Measurements from ENCODE around the gene CAMKMT.

CAMKMT gene

GRCh38 chr2:44689516-44689915, 327.8 kb downstream of the CAMKMT start:
- no peak for DNase-seq (ENCODE audit: low read depth in 3 of 3)

GRCh38 chr2:44691174-44691785, 329.5 kb downstream of the CAMKMT start:
- DNase-seq (ENCODE audit: low read depth in 3 of 3): no peak

DNA sequence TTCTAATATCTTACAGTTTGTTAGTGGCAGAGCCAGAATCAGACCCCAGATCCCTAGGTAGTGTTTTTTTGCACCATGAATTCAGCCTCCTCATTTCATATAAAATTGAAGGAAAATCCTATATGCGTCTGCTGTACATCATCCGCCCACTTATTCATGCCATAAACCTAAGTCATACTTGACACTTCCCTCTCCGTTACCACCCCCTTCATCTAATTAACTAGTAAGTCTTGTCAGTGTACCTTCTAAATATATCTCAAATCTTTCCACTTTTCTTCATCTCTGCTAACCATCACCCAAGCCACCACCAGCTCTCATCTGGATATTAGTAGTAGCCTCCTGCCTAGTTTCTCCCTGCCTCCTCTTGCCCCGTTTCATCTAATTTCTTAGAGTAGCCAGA, 331.1 kb downstream of the CAMKMT start:
- no peak for DNase-seq (ENCODE audit: low read depth in 3 of 3)

DNA sequence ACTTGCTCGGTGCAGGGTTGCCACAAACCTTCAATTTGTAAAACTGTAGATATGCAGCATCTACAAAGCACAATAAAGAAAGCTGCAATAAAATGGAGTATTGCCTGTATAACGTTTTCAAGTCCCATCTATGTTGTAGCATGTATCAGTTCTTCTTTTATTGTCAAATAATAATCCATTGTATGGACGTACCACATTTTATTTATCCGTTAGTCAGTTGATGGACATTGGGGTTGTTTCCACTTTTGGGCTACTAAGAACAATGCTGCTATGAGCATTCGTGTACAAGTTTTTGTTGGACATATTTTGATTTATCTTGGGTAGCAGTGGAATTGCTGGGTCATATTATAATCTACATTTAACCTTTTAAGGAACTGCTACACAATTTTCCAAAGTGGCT, 339.1 kb downstream of the CAMKMT start:
- DNase-seq (ENCODE audit: low read depth in 3 of 3): no peak

DNA sequence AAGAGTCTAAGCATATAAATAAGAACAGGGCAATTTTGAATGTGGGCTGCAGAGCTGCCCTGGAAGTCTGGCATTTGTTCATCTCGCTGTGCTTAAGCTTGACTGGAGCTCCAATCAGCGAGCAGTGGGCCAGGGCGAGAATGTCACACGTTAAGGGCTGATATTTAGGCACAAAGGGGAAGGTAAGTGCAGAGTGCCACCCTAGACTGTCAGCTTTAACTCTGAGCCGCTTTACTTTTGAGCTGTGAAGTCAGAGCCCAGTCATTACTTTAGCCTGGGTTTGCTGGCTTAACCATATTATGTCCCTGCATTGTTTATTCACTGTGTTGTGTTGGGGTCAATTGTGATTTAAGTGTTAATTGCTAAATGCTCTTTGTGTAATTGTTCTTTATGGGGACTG, 343.6 kb downstream of the CAMKMT start:
- no peak for DNase-seq (ENCODE audit: low read depth in 3 of 3)

DNA sequence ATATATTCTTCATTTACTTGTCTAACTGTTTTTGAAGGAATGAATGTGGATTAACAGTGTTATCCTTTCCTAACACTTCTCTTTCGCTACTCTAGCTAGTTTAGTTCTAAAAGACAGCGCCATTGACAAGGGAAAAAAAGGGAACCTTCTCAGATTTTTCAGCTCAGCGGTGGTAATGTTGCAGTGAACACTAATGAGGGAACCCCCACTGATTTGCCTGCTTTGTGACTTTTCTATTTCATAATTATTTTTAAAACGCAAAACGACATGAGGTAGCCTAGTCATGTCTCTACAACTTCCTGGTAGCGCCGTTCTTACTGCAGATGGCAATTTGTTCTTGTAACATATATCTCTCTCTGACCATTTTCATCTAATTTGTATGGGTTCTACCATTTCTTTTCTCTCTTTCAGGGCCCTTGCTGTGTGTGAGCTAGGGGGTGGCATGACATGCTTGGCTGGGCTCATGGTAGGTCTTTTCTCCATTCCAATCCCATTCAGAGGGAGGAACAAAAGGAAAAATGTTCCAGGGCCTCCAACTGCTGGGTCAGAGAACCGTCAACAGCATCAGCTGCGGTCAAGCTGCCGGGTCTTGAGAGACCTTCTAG, 344.2 kb downstream of the CAMKMT start:
- no peak for DNase-seq (ENCODE audit: low read depth in 3 of 3)

DNA sequence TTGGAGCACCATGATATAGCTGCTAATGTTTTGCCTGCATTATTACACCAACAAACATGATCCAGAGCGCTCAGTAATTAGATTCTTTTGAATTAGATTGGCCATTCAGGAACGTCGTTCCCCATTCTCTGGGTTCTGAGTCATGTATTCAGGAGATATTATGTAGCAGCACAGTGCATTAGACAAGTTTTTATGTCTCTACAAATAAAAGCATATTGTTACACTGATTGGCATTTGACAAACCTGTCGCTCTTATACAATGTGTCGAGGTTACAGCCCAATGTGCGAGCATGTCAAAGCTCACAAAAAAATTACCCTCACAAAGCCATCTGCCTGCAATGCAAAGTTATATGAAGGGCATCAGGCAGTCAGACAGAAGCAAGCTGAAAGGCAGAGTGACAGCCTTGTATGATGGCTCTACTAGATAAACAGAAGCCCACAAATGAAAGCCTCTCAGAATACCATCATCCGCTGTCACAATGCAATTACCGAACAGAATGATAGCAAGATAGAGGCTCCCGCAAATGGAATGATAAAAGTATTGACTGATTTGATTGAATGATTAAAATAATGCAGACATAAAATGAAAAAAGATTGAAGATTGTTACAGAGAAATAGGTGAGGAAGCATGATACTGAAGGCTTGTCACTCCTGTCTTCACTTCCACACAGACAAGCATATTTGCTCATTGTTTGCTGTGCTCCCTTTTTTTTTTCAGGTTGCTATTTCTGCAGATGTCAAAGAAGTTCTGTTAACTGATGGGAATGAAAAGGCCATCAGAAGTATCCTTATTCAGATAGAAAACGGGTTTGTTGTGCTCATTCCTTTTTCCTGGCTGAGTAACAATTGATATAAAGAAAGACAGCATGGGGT, 345.2 kb downstream of the CAMKMT start:
- no peak for DNase-seq (ENCODE audit: low read depth in 3 of 3)

GRCh38 chr2:44707945-44708660, 346.4 kb downstream of the CAMKMT start:
- no peak for DNase-seq (ENCODE audit: low read depth in 3 of 3)

DNA sequence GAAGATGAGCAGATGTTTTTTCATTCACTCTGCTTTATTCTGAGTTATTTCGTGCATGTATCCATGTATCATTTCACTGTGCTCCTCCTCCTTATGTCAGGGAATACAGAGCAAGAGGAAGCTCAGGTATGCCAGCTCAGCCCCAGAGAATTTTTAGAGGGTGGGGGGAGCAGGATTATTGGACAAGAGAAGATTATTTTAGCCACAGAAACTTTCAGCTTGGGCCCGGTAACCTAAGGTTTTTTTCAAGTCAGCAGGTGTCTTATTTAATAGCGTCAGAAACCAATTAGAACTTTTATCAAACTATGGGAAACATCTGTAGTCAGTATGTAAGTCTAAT, 346.9 kb downstream of the CAMKMT start:
- DNase-seq (ENCODE audit: low read depth in 3 of 3): no peak

GRCh38 chr2:44713170-44713569, 351.4 kb downstream of the CAMKMT start:
- DNase-seq (ENCODE audit: low read depth in 3 of 3): no peak

- no peak for DNase-seq (ENCODE audit: low read depth in 3 of 3)
These were observed 353.9 kb downstream of the CAMKMT start for GRCh38 chr2:44715671-44716081.

DNA sequence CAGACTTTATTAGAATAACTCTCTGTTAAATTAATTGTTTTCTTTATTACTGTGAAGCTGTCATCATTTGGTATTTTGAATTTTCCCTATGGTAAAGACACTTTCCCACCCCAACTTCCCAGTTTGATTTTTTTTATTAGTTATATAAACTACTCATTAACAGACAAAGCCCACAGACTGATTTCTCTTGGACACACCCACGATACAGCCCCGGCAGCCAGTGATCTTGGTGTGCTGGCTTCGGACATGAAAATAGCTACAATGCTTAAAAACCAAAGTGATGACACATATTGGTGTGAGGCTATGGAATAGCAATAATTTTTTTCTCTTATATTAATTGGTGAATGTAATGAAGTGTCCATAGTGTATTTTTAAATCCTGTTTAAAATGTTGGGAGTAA, 354.4 kb downstream of the CAMKMT start:
- no peak for DNase-seq (ENCODE audit: low read depth in 3 of 3)

GRCh38 chr2:44718431-44718830, 356.7 kb downstream of the CAMKMT start:
- DNase-seq (ENCODE audit: low read depth in 3 of 3): no peak

DNA sequence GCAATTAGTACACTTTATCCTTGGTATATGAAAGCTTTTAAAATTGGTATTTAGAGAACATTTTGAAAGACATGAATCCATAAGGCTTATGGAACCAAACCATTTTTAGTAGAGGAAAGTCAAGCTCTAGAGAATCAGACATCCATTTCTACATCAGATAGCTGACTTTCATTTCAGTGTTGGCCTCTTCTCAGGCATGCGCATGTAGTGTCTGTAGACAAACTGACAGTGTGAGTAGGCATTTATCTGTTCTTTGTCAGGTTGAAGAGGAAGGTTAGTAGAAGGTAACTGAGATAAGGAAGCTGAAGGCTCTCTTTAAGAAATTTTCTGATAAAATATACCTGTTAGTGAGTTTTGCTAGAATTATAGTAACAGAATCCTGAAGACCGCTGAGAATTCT, 357.8 kb downstream of the CAMKMT start:
- DNase-seq (ENCODE audit: low read depth in 3 of 3): no peak

GRCh38 chr2:44722026-44722625, 360.4 kb downstream of the CAMKMT start:
- DNase-seq (ENCODE audit: low read depth in 3 of 3): no peak

GRCh38 chr2:44723921-44724320, 362.2 kb downstream of the CAMKMT start:
- DNase-seq (ENCODE audit: low read depth in 3 of 3): no peak

DNA sequence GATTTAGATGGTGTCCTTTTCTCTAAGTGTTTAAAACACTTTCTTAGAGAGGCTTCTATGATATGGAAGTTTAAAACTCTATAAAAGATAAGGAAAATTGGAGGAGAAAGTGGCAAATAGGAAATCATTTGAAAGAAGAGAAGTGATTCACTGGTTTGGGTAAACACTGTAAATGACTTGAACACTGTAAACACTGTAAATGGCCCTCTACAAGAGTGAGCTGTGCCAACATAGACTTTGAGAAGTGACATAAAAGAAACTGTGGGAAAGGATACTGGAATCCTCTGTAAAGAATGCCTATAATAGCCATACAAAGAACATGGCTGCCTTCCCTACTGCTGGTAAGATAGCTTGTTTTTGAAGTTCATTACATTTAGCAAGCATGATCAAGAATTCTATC, 368.8 kb downstream of the CAMKMT start:
- no peak for DNase-seq (ENCODE audit: low read depth in 3 of 3)

GRCh38 chr2:44731505-44731904, 369.8 kb downstream of the CAMKMT start:
- DNase-seq (ENCODE audit: low read depth in 3 of 3): no peak

- DNase-seq (ENCODE audit: low read depth in 3 of 3): no peak
These were observed 374.7 kb downstream of the CAMKMT start for GRCh38 chr2:44736270-44736942.

DNA sequence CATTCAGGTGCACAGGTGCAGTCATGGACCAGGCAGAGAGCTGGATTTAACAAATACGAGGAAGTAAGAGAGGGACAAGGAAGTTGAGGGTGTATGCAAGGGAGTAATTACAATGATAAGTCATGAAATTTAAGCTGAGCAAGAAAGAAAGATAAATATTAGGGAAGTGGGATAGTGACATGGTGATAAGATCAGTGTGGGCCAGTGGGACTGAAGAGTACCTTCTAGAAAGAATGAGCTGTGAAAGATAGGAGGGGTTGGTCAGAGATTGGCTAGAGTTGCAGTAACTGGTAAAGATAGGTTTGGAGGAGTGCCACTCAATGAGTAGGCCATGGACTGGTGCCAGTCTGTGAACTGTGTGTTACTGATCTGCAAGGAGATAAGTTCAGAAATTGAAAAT, 378.9 kb downstream of the CAMKMT start:
- DNase-seq (ENCODE audit: low read depth in 3 of 3): no peak

DNA sequence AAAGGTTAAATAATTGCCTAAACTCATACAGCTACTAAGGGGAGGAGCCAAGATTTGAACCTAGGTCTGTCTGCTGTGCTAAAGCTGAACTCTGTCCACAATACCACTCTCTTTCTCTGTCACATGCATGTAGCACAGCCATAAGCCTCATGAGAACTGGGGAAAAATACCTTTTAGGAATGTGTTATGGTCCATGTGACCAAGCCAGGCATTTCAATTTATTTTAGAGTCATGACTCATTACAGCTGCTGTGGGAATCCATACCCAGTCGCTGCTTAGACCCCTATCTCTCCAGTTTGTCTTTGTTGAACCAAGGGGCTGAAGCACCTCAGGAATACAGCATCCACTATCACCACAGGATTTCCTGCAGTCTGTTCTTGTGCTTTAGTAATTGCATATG, 379.8 kb downstream of the CAMKMT start:
- DNase-seq (ENCODE audit: low read depth in 3 of 3): no peak

DNA sequence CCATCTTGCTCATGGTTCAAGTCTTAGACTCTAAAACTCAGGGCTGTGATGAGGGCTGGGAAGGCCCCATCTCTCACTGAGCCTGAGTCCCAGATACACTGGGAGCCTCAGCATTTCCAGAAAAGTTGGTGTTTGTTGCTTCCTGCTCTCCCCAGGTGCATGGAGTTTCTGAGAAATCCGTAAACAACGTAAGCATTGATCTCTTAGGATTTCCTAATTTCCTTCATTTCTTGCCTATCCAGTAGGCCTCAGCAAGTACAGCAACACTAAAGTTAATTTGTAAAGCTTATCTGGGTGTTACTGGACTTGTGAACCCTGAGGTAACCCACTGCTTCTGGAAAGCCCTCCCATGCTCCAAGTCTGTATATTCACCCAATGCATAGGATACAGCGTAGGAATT, 380.3 kb downstream of the CAMKMT start:
- DNase-seq (ENCODE audit: low read depth in 3 of 3): no peak
